Activated T-helper 1 cell treated with anti-CD3 and anti-CD28 coated beads, Interleukin-12 subunit alpha, Interleukin-12 subunit beta, Interleukin-2, Interleukin-4 antibody, amounts not matched to agents 30 ng/mL and 10 ng/mL and 1 ng/mL, durations not matched to agents 14 hours and 24 hours and 36 hours (primary cell): ENCODE measurements around the gene SERGEF. TPM values are rescaled to one million over a fixed set of nuclear protein-coding genes. Genes with fewer than 3 reads are reported as not detected.

Experiments
- DNase-seq: peaks from one replicate; pipeline ENCODE4 v3.0.0; 2021; ENCODE audit warnings: low spot score
- H3K27ac Mint-ChIP-seq: one replicate; pipeline ENCODE4 v1.8.0; 2021; ENCODE audit warnings: mild to moderate bottlenecking, mixed read lengths
- H3K27me3 Mint-ChIP-seq: one replicate; pipeline ENCODE4 v1.8.0; 2022; ENCODE audit warnings: mild to moderate bottlenecking, moderate library complexity, mixed read lengths; ENCODE audit not compliant: insufficient read depth
- H3K36me3 Mint-ChIP-seq: one replicate; pipeline ENCODE4 v1.8.0; 2021; ENCODE audit warnings: low read depth, mixed read lengths
- H3K4me1 Mint-ChIP-seq: one replicate; pipeline ENCODE4 v1.8.0; 2021; ENCODE audit warnings: low read depth, mixed read lengths
- H3K4me3 Mint-ChIP-seq: one replicate; pipeline ENCODE4 v1.8.0; 2021; ENCODE audit warnings: mild to moderate bottlenecking, moderate library complexity, mixed read lengths
- H3K9me3 Mint-ChIP-seq: one replicate; pipeline ENCODE4 v1.8.0; 2021; ENCODE audit warnings: mixed read lengths
- intact Hi-C: fragments of 100-400 bp; cut with micrococcal nuclease; formaldehyde crosslinking; loops from one replicate; pipeline ENCODE4 v1.15.1; 2024
- total RNA-seq: library from RNA; stranded (reverse); gene quantifications from 2 replicates; pipeline ENCODE4 v1.2.3, GENCODE V29; 2022

SERGEF gene
- total RNA-seq, 1 donor from 2014 or later: 24.5 TPM

DNA sequence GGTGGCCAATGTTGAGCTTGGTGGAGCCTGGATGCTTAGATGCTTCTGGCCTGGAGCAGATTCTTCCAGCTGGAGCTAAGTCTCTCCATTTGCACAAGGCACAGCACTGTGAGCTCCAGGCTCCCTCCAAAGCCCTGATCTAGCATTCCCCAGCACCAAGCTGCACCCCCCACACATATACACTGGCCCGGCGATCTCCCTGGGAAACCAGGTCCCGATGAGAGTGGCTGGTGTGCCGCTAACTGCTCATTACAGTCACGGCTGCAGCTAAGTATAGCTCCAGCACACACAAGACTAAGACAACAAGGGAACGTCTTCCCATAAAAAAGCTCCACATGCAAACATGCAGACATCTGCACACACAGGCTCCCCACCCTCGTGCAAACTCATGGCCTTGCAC lies 260.7 kb downstream of the SERGEF start:
- no peaks in the 10 kb centered on the region for H3K9me3 Mint-ChIP-seq
- no peak for DNase-seq
- no peak overlapping the region for H3K27ac Mint-ChIP-seq
- H3K4me3 Mint-ChIP-seq: no peak overlapping the region
- intact Hi-C loops: no loop called here
- H3K4me1 Mint-ChIP-seq: no peaks in the 10 kb centered on the region
- H3K36me3 Mint-ChIP-seq: no peaks in the 10 kb centered on the region
- no peaks in the 10 kb centered on the region for H3K27me3 Mint-ChIP-seq

DNA sequence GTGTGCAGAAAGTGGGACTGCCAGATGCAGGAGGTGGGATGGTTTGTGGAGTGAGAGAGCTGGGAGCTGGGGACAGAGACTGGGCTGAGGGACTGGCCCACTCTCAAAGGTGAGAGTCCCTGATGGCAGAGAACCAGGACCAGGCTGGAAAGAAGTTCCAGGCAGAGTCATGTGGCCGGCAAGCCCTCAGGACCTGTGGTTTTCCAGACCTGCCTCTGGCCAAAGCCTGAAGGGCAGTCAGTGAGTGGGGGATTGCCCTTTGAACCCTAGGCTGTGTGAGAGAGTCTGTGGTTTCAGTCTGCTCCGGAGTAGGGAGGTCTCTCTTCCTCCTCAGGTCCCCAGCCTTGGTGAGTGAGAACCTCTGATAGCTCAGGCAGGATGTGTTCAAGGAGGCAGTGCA lies 261.3 kb downstream of the SERGEF start:
- Mint-ChIP-seq H3K4me1 (no peaks in the 10 kb centered on the region), H3K4me3 (no peak overlapping the region), H3K27me3 (no peaks in the 10 kb centered on the region), H3K9me3 (no peaks in the 10 kb centered on the region), H3K36me3 (no peaks in the 10 kb centered on the region), H3K27ac (no peak overlapping the region)
- intact Hi-C loops: no loop called here
- DNase-seq: no peak

DNA sequence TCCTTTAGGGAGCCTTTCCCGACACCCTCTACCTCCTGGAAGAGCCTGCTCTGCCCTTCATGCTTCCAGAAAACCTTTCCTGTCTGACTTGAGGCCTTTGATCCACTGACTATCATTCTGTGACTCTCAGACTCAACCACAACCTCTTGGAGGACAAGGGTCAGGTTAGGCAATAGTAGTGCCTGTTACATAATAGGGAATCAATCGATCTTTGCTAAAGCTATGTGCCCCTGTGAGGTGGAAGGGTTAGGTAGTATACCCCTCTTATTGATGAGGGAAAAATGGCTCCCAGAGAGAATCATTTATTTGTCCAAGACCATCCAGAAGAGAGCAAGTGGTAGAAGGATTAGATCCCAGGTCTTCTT lies 262.1 kb downstream of the SERGEF start:
- no peak overlapping the region for H3K4me3 Mint-ChIP-seq
- no peak overlapping the region for H3K27ac Mint-ChIP-seq
- no peaks in the 10 kb centered on the region for H3K36me3 Mint-ChIP-seq
- intact Hi-C loops: no loop called here
- H3K4me1 Mint-ChIP-seq: no peaks in the 10 kb centered on the region
- no peak for DNase-seq
- no peaks in the 10 kb centered on the region for H3K27me3 Mint-ChIP-seq
- no peaks in the 10 kb centered on the region for H3K9me3 Mint-ChIP-seq

DNA sequence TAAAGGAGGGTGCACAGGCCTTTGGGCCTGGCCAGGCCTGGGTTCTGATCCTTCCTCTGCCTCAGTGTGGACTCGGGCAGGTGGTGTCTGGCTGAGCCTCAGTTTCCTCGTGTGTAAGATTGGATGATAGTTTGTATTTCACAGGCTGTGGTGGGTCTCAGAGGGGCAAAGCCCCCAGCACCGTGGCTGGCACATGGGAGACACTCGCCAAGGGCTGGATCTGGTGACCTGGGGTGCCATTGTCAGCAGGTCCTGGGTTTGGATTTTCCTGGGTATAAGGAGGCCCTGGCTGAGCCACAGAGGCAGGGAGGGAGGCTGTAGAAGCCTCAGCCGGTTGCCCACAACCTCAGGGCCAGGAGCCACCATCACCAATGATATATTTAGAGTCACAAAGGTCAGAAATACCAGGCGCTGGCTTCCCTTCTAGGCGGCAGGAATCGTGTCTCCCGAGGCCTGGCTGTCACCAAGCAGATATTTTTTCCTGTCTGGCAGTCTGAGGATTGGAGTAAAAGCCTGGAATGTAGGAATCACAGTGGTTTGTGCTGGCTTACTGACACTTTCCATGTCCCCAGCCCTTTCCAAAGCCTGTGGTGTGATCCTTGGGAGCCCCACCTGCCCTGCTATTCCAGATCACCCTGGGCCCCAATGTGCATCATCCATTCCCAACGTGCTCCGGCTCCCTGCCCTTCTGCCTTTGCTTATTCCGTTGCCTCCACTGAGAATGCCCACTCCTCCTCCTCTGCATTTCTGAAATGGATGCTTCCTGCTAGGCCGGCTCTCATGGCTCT lies 262.6 kb downstream of the SERGEF start:
- intact Hi-C loops: no loop called here
- Mint-ChIP-seq H3K27me3 (no peaks in the 10 kb centered on the region), H3K36me3 (no peaks in the 10 kb centered on the region), H3K9me3 (no peaks in the 10 kb centered on the region), H3K27ac (no peak overlapping the region), H3K4me3 (no peak overlapping the region), H3K4me1 (no peaks in the 10 kb centered on the region)
- no peak for DNase-seq

DNA sequence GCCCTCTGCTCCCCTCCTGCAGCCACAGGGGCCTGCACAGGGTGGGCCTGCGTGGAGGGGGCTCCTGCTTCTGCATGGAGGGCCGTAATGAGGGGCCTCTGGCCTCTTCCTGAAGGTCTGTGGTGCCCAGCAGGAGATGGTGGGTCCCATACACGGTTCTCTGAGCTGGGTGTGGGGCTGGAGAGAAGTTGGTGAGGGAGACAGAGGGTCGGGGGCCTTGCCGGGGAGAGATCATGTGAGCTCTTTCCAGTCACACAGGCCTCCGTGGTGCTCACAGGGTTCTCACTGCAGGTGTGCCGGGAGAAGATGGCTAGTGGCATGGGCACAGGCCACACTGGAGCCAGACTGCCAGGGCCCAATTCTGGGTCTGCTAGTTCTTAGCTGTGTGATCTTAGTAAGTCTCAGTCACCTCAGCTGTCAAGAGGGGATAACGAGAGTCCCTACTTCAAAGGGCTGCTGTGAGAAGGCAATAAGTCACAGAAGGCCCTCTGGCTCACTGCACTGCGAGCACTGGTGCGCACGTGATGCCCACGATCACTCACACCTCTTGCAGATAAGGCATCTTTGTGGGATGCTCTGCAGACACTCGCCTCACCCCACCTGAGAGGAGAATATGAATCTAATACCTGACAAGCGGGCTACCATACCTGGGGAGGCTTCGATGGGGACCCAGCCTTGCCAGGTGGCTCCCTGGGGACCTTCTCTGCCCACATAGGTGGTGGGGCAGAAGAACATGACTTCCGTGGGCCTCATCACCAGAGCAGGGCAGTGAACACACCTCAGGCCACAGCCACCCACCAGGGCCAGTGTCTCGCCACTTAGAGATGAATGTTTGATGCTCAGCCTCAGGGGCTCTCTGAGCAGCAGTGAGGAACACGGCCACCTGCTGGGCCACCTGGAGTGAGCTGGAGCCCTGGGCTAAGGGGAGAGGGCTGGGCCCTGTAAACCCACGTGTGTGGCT lies 263.8 kb downstream of the SERGEF start:
- no peak for DNase-seq
- Mint-ChIP-seq H3K4me1 (no peaks in the 10 kb centered on the region), H3K36me3 (no peaks in the 10 kb centered on the region), H3K27me3 (peaks cover 3% of the 10 kb centered on the region), H3K4me3 (no peak overlapping the region), H3K27ac (no peak overlapping the region), H3K9me3 (no peaks in the 10 kb centered on the region)
- intact Hi-C loops: no loop called here

DNA sequence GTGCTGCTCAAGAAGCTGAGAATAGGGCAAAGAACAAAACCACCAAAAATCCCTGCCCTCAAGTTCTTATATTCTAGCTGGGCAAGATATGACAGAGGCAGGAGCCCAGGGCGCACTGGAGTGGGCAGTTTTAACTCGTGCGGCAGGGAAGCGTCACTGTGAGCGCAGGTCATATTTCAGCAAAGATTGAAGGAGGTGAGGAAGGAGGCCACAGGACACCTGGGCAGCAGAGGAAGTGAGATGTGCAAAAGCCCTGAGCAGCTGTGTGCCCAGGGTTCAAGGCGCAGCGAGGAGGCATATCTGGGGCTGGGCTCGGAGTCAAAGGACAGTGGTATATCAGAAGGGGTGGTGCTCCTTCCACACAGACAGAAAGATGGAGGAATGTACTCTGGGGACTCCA lies 264.8 kb downstream of the SERGEF start:
- DNase-seq: no peak
- intact Hi-C loops: no loop called here
- H3K4me3 Mint-ChIP-seq: no peak overlapping the region
- no peak overlapping the region for H3K27ac Mint-ChIP-seq
- H3K4me1 Mint-ChIP-seq: no peaks in the 10 kb centered on the region
- H3K9me3 Mint-ChIP-seq: no peaks in the 10 kb centered on the region
- no peaks in the 10 kb centered on the region for H3K36me3 Mint-ChIP-seq
- H3K27me3 Mint-ChIP-seq: peaks cover 3% of the 10 kb centered on the region

DNA sequence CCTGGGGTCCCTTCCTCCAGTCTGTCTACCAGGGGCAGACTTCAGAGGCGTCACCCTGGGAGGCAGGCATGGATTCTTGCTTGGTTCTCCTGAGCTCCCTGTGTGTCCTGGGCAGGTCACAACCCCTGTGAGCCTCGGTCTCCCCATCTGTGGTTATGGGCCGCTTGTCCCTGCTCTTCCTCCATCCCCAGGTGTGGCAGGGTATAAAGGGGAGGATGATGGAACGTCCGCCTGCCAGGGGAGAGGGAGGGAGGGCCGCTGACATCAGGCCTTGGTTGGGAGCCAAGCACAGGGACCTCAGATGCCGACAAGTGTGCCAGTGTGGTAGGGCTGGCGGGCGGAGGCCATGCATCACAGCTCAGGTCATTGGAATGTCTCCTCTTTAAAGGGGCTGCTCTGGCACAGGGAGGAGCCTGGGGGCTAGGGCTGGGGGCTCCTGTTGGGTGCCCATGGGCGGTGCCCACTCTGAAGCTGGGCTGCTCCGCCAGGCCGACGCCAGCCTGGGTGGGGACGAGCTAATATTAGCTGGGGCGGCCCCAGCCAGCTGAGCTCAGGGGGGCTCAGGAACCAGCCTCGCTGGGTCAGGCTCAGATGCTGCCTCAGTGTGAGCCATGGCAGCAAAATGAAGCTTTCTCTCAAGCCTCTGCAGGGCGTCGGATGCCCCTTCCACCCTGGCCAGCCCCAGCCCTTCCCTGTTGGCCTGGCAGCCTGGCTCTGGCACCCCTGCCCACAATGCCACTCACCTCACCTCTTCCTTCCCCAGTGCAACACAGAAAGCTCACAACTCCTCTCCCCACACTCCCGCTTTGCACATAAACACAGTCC lies 265.5 kb downstream of the SERGEF start:
- Mint-ChIP-seq H3K9me3 (no peaks in the 10 kb centered on the region), H3K4me3 (no peak overlapping the region), H3K4me1 (no peaks in the 10 kb centered on the region), H3K27ac (no peak overlapping the region), H3K36me3 (no peaks in the 10 kb centered on the region), H3K27me3 (peaks cover 4% of the 10 kb centered on the region)
- intact Hi-C loops: no loop called here
- no peak for DNase-seq

DNA sequence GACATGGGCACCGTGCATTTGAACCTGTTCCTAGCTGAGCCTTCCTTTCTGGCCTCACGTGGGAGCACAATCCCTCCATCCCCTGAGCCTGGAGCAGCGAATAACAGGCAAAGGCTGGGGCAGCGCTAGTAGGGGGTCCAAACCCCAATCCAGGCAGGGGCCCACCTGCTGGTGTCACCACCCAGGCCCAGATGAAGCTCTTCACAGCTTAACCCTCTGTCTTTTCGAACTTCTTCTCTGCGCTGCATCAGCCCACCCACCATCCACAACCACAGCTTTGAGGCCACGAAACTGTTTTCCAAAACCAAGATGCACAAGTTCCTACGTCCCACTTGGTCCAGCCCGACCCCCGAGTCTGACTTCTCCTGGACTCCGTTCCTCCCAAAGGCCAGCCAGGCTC lies 266.8 kb downstream of the SERGEF start:
- Mint-ChIP-seq H3K27ac (no peak overlapping the region), H3K9me3 (no peaks in the 10 kb centered on the region), H3K27me3 (peaks cover 4% of the 10 kb centered on the region), H3K36me3 (no peaks in the 10 kb centered on the region), H3K4me3 (no peak overlapping the region), H3K4me1 (no peaks in the 10 kb centered on the region)
- no peak for DNase-seq
- intact Hi-C loops: no loop called here

DNA sequence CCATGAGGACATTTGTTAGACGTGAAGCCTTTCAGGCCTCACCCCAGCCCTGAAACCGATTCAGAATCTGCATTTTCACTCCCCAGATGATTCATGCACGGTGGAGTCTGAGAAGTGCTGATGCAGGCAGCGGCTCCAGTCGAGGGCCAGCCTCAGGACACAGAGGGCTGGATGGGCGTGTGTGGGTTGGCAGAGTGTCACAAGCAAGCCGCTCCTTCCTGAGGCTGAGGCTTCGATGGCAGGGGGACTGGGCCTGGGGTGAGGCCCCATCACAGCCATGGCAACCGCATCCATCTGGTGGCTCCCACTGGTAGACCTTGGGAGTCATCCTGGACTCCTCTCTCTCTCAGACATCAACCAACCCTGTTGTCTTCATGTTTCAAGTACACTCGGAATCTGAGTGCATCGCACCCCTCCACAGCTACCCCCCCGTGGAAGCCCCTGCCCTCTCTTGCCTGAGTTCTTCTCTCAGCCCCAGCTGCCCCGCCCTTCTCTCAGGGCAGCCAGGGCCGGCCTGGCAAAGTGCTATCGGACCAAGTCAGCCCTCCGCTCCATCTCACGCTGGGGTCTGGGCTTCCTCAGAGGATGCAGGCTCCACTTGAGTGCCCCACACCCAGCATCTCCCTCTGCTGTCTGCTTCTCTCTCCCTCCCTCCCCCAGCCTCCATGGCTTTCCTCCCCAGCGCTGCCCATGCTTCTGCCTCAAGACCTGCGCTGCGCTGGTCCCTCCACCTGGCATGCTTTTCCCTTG lies 267.6 kb downstream of the SERGEF start:
- Mint-ChIP-seq H3K36me3 (no peaks in the 10 kb centered on the region), H3K27ac (no peak overlapping the region), H3K4me3 (no peak overlapping the region), H3K9me3 (no peaks in the 10 kb centered on the region), H3K4me1 (no peaks in the 10 kb centered on the region), H3K27me3 (peaks cover 10% of the 10 kb centered on the region)
- no peak for DNase-seq
- intact Hi-C loops: no loop called here

DNA sequence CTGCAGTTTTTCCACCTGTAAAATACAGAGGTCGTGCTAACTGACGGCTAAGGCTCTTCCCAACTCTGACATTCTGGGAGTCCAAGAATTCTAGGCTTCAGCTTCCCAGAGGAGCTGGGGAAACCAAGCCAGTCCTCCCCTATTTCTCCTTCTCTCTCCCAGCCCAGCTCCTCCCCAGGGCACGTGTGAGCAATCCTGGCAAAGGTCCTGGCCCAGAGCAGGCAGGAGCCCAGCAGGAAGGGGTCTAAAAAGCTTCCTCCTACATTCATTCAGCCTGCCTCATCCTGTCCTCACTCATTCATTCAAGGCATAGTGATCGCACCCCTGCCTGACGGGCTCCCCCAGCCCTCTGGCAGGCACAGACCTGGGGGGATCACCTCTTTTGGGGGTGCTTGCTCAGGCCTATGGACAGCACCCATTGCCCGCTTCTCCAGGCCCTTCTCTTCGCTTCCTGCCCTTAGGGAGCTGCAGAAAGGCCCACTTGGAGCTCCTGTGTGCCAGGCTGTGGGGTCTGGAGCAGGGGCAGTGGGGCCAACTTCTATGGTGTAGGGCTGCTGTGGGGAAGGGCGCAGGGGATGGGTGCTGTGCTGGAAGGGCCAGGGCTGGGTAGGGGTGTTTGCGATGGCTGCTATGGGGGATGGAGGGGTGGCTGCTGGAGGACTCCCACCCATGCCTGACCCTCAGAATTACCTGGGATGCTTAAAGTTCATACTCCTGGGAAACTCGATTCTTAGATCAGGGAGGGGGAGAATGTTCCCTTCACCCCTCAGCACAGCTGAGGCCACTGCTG lies 268.5 kb downstream of the SERGEF start:
- Mint-ChIP-seq H3K9me3 (no peaks in the 10 kb centered on the region), H3K27me3 (peaks cover 11% of the 10 kb centered on the region), H3K36me3 (no peaks in the 10 kb centered on the region), H3K4me1 (no peaks in the 10 kb centered on the region), H3K4me3 (no peak overlapping the region), H3K27ac (no peak overlapping the region)
- DNase-seq: no peak
- intact Hi-C loops: no loop called here

DNA sequence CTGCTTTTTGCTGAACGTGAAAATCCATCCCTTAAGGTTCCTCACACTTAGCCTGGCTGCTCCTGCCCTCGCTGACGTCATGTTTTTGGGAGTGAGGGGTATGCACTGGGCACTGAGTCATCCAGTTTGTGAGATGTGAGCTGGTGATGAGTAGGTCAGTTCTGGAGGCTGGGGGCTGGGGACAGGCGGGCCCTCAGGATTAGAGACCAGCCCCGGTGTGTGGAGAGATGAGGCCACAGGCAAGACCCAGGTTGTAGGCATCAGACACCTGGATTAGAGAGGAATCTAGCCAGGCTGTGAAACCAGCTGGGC lies 269.1 kb downstream of the SERGEF start:
- Mint-ChIP-seq H3K36me3 (no peaks in the 10 kb centered on the region), H3K9me3 (no peaks in the 10 kb centered on the region), H3K4me1 (no peaks in the 10 kb centered on the region), H3K27ac (no peak overlapping the region), H3K27me3 (peaks cover 11% of the 10 kb centered on the region), H3K4me3 (no peak overlapping the region)
- intact Hi-C loops: no loop called here
- no peak for DNase-seq
